ENCODE data around the gene TSSC4. TPM values are rescaled to one million over a fixed set of nuclear protein-coding genes. Genes with fewer than 3 reads are reported as not detected.

The TSSC4 gene
- total and polyA plus RNA-seq, 8 donors, result 20.1 to 47.6 (median 29.0) TPM

GRCh38 chr11:2380396-2380795 lies 20.2 kb upstream of the TSSC4 start:
- no peaks in the 10 kb centered on the region for H3K9me3 ChIP-seq
- intact Hi-C loops (cut with DNase I), result no loop called here
- H3K36me3 ChIP-seq, result peaks cover 0 to 7% of the 10 kb centered on the region in 2 donors
- peaks cover 0 to 19% of the 10 kb centered on the region in 2 donors for H3K27me3 ChIP-seq
- H3K4me3 ChIP-seq, result peak overlapping the region in 1 of 2 donors; percentile 81
- TF ChIP-seq CTCF (IDR thresholded peaks at IDR 0.05), result no peak
- DNase-seq, result peak in 1 of 4 donors; percentile 75
- peak overlapping the region; percentile 87 to 94 for H3K27ac ChIP-seq
- H3K4me1 ChIP-seq, result peaks cover 41 to 77% of the 10 kb centered on the region in 2 donors
- no peak for ATAC-seq

- H3K27ac ChIP-seq, result peak overlapping the region; percentile 87 to 94
- H3K36me3 ChIP-seq, result peaks cover 0 to 11% of the 10 kb centered on the region in 2 donors
- ATAC-seq (peak; percentile 36), DNase-seq (peak in 3 of 4 donors; percentile 67 to 91 (median 89))
- no peak for TF ChIP-seq CTCF (IDR thresholded peaks at IDR 0.05)
- no peaks in the 10 kb centered on the region for H3K9me3 ChIP-seq
- H3K4me3 ChIP-seq, result peak overlapping the region in 1 of 2 donors; percentile 81
- H3K27me3 ChIP-seq, result peaks cover 0 to 19% of the 10 kb centered on the region in 2 donors
- intact Hi-C loops (cut with DNase I), result no loop called here
- H3K4me1 ChIP-seq, result peaks cover 41 to 78% of the 10 kb centered on the region in 2 donors
Observed at GRCh38 chr11:2380807-2381350, 19.7 kb upstream of the TSSC4 start.

GRCh38 chr11:2381494-2382128 lies 18.9 kb upstream of the TSSC4 start:
- ATAC-seq (no peak), DNase-seq (peak in 2 of 4 donors; percentile 34 to 56)
- Histone ChIP-seq H3K4me1 (peaks cover 41 to 80% of the 10 kb centered on the region in 2 donors), H3K27ac (peak overlapping the region; percentile 87 to 94), H3K36me3 (peaks cover 0 to 11% of the 10 kb centered on the region in 2 donors), H3K9me3 (no peaks in the 10 kb centered on the region), H3K27me3 (peaks cover 0 to 16% of the 10 kb centered on the region in 2 donors), H3K4me3 (peak overlapping the region in 1 of 2 donors; percentile 18)
- intact Hi-C loops (cut with DNase I), result no loop called here
- TF ChIP-seq CTCF (IDR thresholded peaks at IDR 0.05), result no peak

- H3K36me3 ChIP-seq, result peaks cover 0 to 11% of the 10 kb centered on the region in 2 donors
- peak overlapping the region; percentile 87 to 94 for H3K27ac ChIP-seq
- no peaks in the 10 kb centered on the region for H3K9me3 ChIP-seq
- peak in 2 of 4 donors; percentile 33 to 75 for DNase-seq
- intact Hi-C loops (cut with DNase I), result no loop called here
- no peak for TF ChIP-seq CTCF (IDR thresholded peaks at IDR 0.05)
- peak overlapping the region in 1 of 2 donors; percentile 18 for H3K4me3 ChIP-seq
- H3K27me3 ChIP-seq, result peaks cover 0 to 12% of the 10 kb centered on the region in 2 donors
- H3K4me1 ChIP-seq, result peaks cover 46 to 81% of the 10 kb centered on the region in 2 donors
- ATAC-seq, result no peak
Observed at GRCh38 chr11:2382129-2382517, 18.4 kb upstream of the TSSC4 start.

Measured in left lung (tissue), 10 donors.